NCI-H187 treated with DMSO at 0.1 percent for 48 hours (cell line): ENCODE results near the gene MRPL21.

Experiments
- DNase-seq: peaks from one replicate; lab custom pipeline; 2025; lab: John Stamatoyannopoulos, UW

The MRPL21 gene

DNA sequence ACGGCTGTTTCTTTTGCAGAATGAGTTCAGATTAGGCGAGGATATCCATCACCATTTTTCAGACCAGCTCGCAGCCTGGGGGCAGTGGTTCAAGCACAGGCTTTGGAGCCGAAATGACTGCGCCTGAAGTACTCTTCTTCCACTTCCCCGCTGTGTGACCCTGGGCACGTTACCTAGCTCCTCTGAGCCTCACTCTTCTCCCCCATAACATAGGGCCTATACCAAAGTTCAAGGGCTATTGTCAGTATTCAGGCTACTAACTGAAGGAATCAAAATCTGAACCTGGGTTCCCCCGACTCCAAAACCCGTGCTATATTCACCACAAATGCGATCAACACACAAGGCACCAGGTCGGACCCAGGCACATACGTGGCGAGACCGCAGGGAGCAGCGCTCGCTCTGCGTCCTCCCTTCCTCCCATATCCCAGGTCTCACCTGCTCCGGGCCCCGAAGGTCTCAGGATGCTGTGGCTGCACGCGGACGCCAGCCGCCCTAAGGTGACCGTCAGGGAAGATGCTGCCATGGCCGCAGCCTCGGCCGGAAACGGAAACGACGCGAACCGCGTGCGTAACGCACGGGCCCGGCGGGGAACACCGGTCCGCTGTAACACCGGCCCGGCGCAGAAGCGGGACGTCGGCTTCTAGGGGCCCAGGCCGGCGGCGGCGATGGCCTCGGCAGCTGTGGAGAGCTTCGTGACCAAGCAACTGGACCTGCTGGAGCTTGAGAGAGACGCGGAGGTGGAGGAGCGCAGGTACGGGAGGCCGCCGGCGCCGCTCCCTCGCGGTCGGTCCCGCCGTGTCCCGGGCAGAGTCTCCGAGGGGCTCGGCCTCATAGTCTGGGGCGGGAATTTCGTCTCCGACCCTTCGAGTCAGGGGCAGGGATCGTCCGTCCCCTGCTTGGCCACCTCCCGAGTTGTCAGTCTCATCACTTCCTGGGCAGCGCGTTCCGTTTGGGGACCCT lies at the start of gene MRPL21, which contains the start of gene IGHMBP2:
Gene MRPL21 (minus strand): TSS at position 545 of the 960 bp plus-strand sequence. CDS start 22 bp downstream, at position 523.
Gene IGHMBP2 (plus strand): TSS at position 604 of the 960 bp plus-strand sequence. CDS start 62 bp downstream, at position 666.
- no peak for DNase-seq

- no peak for DNase-seq
These were observed 47.1 kb upstream of the MRPL21 start for GRCh38 chr11:68950762-68951161.

DNA sequence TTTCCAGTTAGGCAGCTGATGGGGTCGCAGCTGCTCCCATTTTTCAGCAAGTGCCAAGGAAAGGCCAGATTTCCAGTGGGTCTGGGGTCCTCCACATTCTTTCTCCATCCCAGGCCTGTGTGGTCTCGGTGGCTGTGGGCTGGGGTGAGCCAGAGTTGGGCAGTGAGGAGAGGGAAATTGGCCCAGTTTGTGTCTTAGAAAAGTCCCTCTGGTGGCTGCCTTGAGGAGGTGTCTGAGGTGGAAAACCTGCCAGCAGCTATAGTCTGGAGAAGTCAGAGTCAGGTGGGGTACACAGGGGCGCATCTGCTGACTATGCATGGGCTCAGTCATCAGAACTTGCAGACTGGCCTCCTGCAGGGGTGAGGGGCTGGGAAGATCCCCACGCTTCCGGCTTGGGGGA lies 46.6 kb upstream of the MRPL21 start:
- no peak for DNase-seq

- no peak for DNase-seq
These were observed 45.3 kb upstream of the MRPL21 start for GRCh38 chr11:68948935-68949334.

GRCh38 chr11:68948496-68948895 lies 44.9 kb upstream of the MRPL21 start:
- no peak for DNase-seq

DNA sequence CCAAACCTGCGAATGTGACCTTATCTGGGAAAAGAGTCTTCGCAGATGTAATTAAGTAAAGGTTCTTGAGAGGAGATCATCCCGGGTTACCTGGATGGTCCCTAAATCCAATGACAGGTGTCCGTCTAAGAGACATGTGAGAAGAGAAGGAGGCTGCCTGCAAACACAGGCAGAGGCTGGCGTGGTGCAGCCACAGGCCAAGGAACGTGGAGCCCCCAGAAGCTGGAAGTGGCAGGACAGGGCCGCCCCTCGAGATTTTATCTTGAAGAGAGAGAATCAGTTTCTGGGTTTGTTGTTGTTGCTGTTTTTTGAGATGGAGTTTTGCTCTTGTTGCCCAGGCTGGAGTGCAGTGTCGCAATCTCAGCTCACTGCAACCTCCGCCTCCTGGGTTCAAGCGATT lies 43.5 kb upstream of the MRPL21 start:
- no peak for DNase-seq

- no peak for DNase-seq
These were observed 42.9 kb upstream of the MRPL21 start for GRCh38 chr11:68946416-68947090.

GRCh38 chr11:68942751-68943271 lies 39.2 kb upstream of the MRPL21 start:
- no peak for DNase-seq

GRCh38 chr11:68942095-68942620 lies 38.5 kb upstream of the MRPL21 start:
- DNase-seq, result no peak

GRCh38 chr11:68941324-68942094 lies 37.9 kb upstream of the MRPL21 start:
- no peak for DNase-seq

GRCh38 chr11:68940651-68941323 lies 37.2 kb upstream of the MRPL21 start:
- no peak for DNase-seq

GRCh38 chr11:68939583-68940555 lies 36.2 kb upstream of the MRPL21 start:
- DNase-seq, result no peak

DNA sequence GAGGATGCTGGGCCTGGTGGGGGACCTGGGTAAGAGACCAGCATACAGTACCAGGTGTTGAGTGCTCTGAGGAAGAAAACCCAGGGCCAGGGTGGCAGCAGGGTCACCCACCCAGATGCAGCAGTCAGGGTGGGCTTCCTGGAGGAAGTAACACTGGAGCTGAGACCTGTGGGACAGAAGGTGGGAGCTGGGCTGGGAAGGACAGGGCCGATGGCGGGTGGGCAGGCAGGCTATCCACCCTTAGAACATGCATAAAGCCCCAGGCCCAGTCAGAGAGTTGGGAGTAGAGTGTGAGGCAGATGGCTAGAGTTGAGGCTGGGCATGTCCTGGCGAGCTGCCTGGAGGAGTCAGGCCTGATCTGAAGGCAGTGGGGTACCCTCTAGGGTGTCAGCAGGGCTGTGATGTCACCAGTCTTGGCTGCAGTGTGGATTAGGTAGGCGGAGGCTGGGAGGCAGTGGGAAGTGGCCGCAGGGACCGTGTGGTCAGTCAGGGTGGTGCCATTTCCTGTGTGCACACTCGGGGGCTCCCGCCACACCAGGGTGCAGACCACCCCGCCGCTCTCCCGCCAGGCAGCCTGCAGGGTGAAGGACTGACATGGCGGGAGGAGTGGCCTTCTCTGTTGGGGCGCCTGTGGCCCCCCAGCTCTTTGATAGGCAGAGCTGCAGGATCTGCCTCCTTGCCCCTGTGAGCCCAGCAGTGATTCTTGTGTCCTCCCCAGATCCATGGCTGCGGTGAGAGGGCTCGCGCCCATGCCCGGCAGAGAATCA lies 35.4 kb upstream of the MRPL21 start:
- DNase-seq, result no peak

DNA sequence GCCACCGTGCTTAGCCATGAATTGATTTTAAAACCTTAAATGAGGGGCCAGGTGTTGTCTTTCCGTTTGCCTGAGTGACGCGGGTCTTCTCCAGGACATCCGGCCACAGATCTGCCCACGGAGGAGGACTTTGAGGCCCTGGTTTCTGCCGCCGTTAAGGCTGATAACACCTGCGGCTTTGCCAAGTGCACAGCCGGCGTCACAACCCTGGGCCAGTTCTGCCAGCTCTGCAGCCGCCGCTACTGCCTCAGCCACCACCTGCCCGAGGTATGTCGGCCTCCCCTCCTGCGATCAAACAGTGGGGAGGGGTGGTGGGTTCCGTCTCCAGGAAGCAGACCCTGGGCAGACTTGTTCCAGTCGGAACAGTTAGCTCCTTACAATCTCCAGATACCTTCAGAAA lies 34.5 kb upstream of the MRPL21 start:
- no peak for DNase-seq

DNA sequence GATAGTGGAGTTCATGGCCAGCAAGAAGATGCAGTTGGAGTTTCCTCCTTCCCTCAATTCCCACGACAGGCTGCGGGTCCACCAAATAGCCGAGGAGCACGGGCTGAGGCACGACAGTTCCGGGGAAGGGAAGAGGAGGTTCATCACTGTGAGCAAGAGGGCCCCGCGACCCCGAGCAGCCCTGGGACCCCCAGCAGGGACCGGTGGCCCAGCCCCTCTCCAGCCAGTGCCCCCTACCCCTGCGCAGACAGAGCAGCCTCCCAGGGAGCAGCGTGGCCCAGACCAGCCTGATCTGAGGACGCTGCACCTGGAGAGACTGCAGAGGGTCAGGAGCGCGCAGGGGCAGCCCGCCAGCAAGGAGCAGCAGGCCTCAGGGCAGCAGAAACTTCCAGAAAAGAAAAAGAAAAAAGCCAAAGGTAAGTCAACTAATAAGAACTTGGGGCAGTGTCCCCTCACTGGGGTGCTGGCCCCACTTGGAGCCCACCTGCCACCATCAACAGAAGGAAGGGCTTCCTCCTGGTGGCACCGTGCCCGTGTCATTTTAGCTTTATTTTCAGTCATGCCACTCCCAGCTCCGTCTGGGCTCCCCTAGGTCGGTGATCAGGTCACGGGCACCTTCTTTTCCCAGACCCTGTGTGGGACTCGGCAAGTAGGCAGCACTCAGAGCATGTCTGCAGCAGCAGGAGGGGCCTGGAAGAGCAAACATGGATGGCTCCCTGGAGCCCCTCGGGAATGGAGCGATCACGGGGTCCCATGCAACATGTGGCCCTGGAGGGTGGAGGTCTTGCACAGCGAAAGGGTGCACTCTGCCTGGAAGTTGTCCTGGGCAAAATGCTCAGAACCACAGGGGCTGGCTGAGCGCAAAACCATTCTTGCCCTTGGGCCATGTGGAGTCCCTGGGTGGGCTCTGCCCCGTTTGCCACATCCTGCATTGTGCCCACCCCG lies 33.3 kb upstream of the MRPL21 start:
- DNase-seq, result no peak

GRCh38 chr11:68936358-68936636 lies 32.7 kb upstream of the MRPL21 start:
- no peak for DNase-seq

DNA sequence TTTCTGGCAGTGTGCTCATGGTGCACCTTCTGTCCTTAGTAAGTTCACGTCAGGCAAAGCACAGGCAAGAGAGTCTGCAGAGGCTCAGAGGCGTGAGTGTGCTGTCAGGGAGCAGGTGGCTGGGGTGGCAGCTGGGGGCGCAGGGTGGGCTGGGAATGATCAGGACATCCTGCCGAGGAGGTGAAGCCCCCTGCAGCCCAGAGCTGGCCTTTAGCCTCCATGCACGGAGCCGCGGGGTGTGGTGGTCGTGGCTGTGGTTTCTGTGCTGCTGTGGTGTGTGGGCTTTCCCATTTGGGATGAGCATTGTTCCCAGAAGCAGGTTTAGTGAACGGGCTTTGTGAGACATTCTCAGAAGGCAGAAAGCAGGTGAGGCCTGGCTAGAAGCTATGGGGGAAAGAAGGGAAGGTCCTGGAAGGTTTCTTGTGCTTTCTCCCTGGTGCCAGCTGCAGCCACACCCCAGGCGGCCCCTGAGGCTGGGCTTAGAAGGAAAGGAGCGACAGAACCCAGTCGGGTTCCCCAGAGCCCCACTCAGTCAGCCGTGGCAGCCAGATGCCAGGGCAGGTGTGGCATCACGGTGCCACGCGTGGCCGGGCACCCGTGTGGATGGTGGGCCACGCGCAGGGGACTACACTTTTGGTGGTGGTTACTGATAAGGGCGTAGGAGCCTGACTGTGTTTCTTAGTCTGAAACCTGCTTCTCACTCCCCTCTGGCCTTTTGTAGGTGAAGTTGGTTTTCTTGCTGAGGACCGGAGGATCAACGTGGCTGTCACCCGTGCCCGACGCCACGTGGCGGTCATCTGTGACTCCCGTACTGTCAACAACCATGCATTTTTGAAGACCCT lies 32.1 kb upstream of the MRPL21 start:
- DNase-seq, result no peak
